B cell (primary cell): ENCODE results near the gene TBC1D22A. TPM values are rescaled to one million over a fixed set of nuclear protein-coding genes. Genes with fewer than 3 reads are reported as not detected.

ENCODE experiments used
- ATAC-seq: fragments of 200-7000 bp; cut with Tn5 transposase; one replicate; pipeline ENCODE4 v1.10.0; 2021; ENCODE audit warnings: low read depth, mild to moderate bottlenecking, moderate number of reproducible peaks, moderate library complexity
- CTCF ChIA-PET: fragments of 350-600 bp; sonication (Branson Sonifier 250); formaldehyde crosslinking; loops from one replicate; lab custom pipeline; 2021; ENCODE audit warnings: antibody characterized with exemption, inconsistent platforms; lab: Charles Lee
- POLR2A ChIA-PET: fragments of 350-600 bp; sonication (Branson Sonifier 250); formaldehyde crosslinking; loops from one replicate; lab custom pipeline; 2021; ENCODE audit warnings: antibody characterized with exemption; lab: Charles Lee
- DNase-seq: peaks from one replicate; pipeline ENCODE4 v3.0.0; 2013
- H2AFZ ChIP-seq: 2 replicates; pipeline ENCODE4 v1.6.1; 2012; ENCODE audit warnings: mild to moderate bottlenecking, low read depth, low read length; ENCODE audit not compliant: insufficient read depth, poor library complexity, severe bottlenecking
- H3K27ac ChIP-seq, 2 donors: 1 replicate in 1 of 2; 2 replicates in 1 of 2; pipeline ENCODE4 v1.5.1; 2012 to 2013; ENCODE audit warnings: low read length in 2 of 2, mild to moderate bottlenecking in 2 of 2, moderate library complexity in 1 of 2
- H3K27me3 ChIP-seq, 4 experiments: fragments of 200-600 bp in 1 of 4; sonication (generic) in 1 of 4; replicated peaks in 1 of 4; 1 replicate in 2 of 4; 2 replicates in 2 of 4; pipeline versions ENCODE4 v1.6.1 to v1.7.0; 2013 to 2016; ENCODE audit warnings: low read length in 3 of 4, mild to moderate bottlenecking in 2 of 4, mixed read lengths in 1 of 4, moderate library complexity in 1 of 4; ENCODE audit not compliant: insufficient read depth in 4 of 4, control insufficient read depth in 3 of 4; ENCODE audit errors: control extremely low read depth in 1 of 4
- H3K36me3 ChIP-seq, 2 experiments: replicated peaks in 1 of 2; 1 replicate in 1 of 2; 2 replicates in 1 of 2; pipeline versions ENCODE4 v1.6.1 to v1.7.1; 2013; ENCODE audit warnings: low read length in 1 of 2; ENCODE audit not compliant: insufficient read depth in 2 of 2, control insufficient read depth in 1 of 2; ENCODE audit errors: control extremely low read depth in 1 of 2, extremely low read depth in 1 of 2
- H3K4me1 ChIP-seq, 2 donors: fragments of 200-600 bp in 1 of 2; sonication (generic) in 1 of 2; 1 replicate in 1 of 2; 2 replicates in 1 of 2; pipeline versions ENCODE4 v1.5.1 to v1.6.1; 2013 to 2017; ENCODE audit warnings: low read length in 2 of 2; ENCODE audit not compliant: control insufficient read depth in 2 of 2, insufficient read depth in 2 of 2
- H3K4me2 ChIP-seq: replicated peaks from 2 replicates; pipeline ENCODE3; 2012; ENCODE audit warnings: mild to moderate bottlenecking, low read depth, low read length; ENCODE audit not compliant: poor library complexity, severe bottlenecking
- H3K4me3 ChIP-seq, 5 experiments: fragments of 200-600 bp in 1 of 5; sonication (generic) in 1 of 5; 1 replicate in 3 of 5; 2 replicates in 2 of 5; pipeline versions ENCODE4 v1.5.1 to v1.7.0; 2011 to 2016; ENCODE audit warnings: low read length in 4 of 5, mild to moderate bottlenecking in 4 of 5, low read depth in 2 of 5, control low read depth in 1 of 5, moderate library complexity in 1 of 5; ENCODE audit not compliant: insufficient read depth in 1 of 5; ENCODE audit errors: control extremely low read depth in 1 of 5, extremely low read depth in 1 of 5
- H3K79me2 ChIP-seq: fragments of 200-600 bp; sonication (generic); one replicate; pipeline ENCODE4 v1.6.0; 2016; ENCODE audit warnings: low read length; ENCODE audit not compliant: control insufficient read depth, insufficient read depth
- H3K9ac ChIP-seq: fragments of 200-600 bp; sonication (generic); 2 replicates; pipeline ENCODE4 v1.6.1; 2017; ENCODE audit warnings: mild to moderate bottlenecking, low read length, moderate library complexity
- H3K9me3 ChIP-seq, 3 donors: one replicate each; pipeline versions ENCODE4 v1.6.1 to v1.7.1; 2013; ENCODE audit warnings: low read length in 2 of 3; ENCODE audit not compliant: control insufficient read depth in 2 of 3, insufficient read depth in 1 of 3; ENCODE audit errors: control extremely low read depth in 1 of 3
- H4K20me1 ChIP-seq: 2 replicates; pipeline ENCODE4 v1.6.0; 2012; ENCODE audit warnings: mild to moderate bottlenecking, low read length; ENCODE audit not compliant: insufficient read depth, control insufficient read depth, poor library complexity, severe bottlenecking
- H3K27ac Mint-ChIP-seq: one replicate; pipeline ENCODE4 v1.8.0; 2021; ENCODE audit warnings: mixed read lengths
- H3K27me3 Mint-ChIP-seq: one replicate; pipeline ENCODE4 v1.8.0; 2021; ENCODE audit warnings: mixed read lengths
- H3K4me1 Mint-ChIP-seq: one replicate; pipeline ENCODE4 v1.8.0; 2021; ENCODE audit warnings: mixed read lengths
- H3K4me3 Mint-ChIP-seq: one replicate; pipeline ENCODE4 v1.8.0; 2021; ENCODE audit warnings: mixed read lengths
- H3K9me3 Mint-ChIP-seq: one replicate; pipeline ENCODE4 v1.8.0; 2022; ENCODE audit warnings: mixed read lengths; ENCODE audit not compliant: insufficient read depth
- EZH2 ChIP-seq: IDR thresholded peaks from 2 replicates; pipeline ENCODE4 v1.6.1; 2012; ENCODE audit warnings: borderline replicate concordance, low read depth, mild to moderate bottlenecking, moderate library complexity, low read length; ENCODE audit not compliant: insufficient read depth, poor library complexity, severe bottlenecking
- WGBS: methylation state at CpG from one replicate; pipeline ENCODE4 v1.1.5; 2013; ENCODE audit warnings: missing lambda C conversion rate; ENCODE audit not compliant: insufficient coverage; 5-methylcytosine and 5-hydroxymethylcytosine counted together
- intact Hi-C: fragments of 100-400 bp; cut with micrococcal nuclease; formaldehyde crosslinking; loops from one replicate; pipeline ENCODE4 v1.10.0; 2022
- polyA plus RNA-seq: library from polyadenylated mRNA; depleted of rRNA; stranded (reverse); fragments of >200 nt; gene quantifications from 2 replicates; pipeline ENCODE4 v1.2.3, GENCODE V29; 2012
- total RNA-seq, 2 donors: library from RNA; stranded (reverse); fragments of 120-200 nt in 1 of 2; gene quantifications; 1 replicate in 1 of 2; 2 replicates in 1 of 2; pipeline versions ENCODE4 v1.2.3 to v1.2.4, GENCODE V29; 2013 to 2022
- TF ChIP-seq, protein P1 (sequence below): fragments of 200-600 bp; IDR thresholded peaks from one replicate; pipeline ENCODE4 v1.8.0; 2022; ENCODE audit warnings: antibody characterized with exemption, mild to moderate bottlenecking

Gene TBC1D22A
- total and polyA plus RNA-seq, 2 donors (not counting 1 experiment from before 2014, with no cell fraction given) = 73.8 to 128 TPM

DNA sequence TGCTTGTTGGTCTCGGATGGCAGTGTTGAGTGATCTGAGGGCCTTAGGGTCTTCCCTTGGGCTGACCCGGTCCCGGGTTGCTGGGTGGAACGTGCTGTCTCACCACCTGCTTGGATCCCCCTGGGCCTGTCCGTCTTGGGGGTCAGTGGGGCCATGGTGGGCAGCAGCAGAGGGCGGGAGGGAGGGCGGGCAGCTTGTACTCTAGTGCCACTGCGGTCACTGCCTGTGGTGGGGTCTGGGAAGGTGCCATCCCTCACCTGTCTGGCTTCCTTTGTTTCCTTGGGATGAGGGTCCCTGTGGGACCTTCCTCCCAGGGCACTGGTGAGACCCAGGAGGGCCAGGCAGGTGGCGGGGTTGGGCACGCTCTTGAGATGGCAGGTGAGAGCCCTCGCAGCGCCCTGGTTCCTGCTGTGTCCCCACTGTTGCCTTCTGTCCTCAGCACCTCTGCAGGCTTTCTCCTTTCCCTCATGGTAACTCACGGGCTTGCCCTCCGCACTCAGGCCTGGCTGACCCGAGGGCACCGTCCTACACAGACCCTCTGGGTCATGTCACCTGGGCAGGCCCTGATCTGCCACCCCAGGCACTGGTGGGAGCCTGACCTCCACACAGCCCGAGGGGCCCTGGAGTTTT is 34.2 kb downstream of the TBC1D22A start:
- DNase-seq (no peak), ATAC-seq (no peak)
- H3K4me3 Mint-ChIP-seq = no peak overlapping the region
- Histone ChIP-seq H3K79me2 (peaks cover 99% of the 10 kb centered on the region), H3K9me3 (peaks cover 0 to 4% (median 0%) of the 10 kb centered on the region in 3 donors), H3K36me3 (peaks cover 0 to 94% of the 10 kb centered on the region in 2 experiments), H3K9ac (no peak overlapping the region), H3K4me1 (peaks cover 6 to 9% of the 10 kb centered on the region in 2 donors), H3K27ac (no peak overlapping the region), H3K4me3 (no peak overlapping the region), H2AFZ (no peak overlapping the region), H3K27me3 (no peaks in the 10 kb centered on the region), H3K4me2 (no peak overlapping the region), H4K20me1 (peaks cover 100% of the 10 kb centered on the region)
- H3K4me1 Mint-ChIP-seq = peaks cover 36% of the 10 kb centered on the region
- TF ChIP-seq, protein P1, sequence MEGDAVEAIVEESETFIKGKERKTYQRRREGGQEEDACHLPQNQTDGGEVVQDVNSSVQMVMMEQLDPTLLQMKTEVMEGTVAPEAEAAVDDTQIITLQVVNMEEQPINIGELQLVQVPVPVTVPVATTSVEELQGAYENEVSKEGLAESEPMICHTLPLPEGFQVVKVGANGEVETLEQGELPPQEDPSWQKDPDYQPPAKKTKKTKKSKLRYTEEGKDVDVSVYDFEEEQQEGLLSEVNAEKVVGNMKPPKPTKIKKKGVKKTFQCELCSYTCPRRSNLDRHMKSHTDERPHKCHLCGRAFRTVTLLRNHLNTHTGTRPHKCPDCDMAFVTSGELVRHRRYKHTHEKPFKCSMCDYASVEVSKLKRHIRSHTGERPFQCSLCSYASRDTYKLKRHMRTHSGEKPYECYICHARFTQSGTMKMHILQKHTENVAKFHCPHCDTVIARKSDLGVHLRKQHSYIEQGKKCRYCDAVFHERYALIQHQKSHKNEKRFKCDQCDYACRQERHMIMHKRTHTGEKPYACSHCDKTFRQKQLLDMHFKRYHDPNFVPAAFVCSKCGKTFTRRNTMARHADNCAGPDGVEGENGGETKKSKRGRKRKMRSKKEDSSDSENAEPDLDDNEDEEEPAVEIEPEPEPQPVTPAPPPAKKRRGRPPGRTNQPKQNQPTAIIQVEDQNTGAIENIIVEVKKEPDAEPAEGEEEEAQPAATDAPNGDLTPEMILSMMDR = no peak
- no peak for TF ChIP-seq EZH2
- intact Hi-C loops = no loop called here
- POLR2A ChIA-PET = interaction anchor here (1.8 kb wide), 1 partner anchor 34 kb away, joined by 6 read pairs; the partner anchor contains the start of gene TBC1D22A
- no peaks in the 10 kb centered on the region for H3K9me3 Mint-ChIP-seq
- no peaks in the 10 kb centered on the region for H3K27me3 Mint-ChIP-seq
- 92% methylated on average over 17 of the region's 17 CpGs for WGBS
- CTCF ChIA-PET = interaction anchor here (1.1 to 11.4 kb wide), 3 partner anchors 38 to 233 kb away, joined by 6 to 468 read pairs (median 27); partner anchors contain the start of gene TBC1D22A
- no peak overlapping the region for H3K27ac Mint-ChIP-seq

GRCh38 chr22:46797355-46797754 is 34.9 kb downstream of the TBC1D22A start:
- Mint-ChIP-seq H3K9me3 (no peaks in the 10 kb centered on the region), H3K27me3 (no peaks in the 10 kb centered on the region), H3K4me1 (peaks cover 37% of the 10 kb centered on the region), H3K4me3 (no peak overlapping the region), H3K27ac (peak overlapping the region; percentile 61)
- Histone ChIP-seq H3K9me3 (peaks cover 0 to 4% (median 0%) of the 10 kb centered on the region in 3 donors), H3K9ac (no peak overlapping the region), H4K20me1 (peaks cover 100% of the 10 kb centered on the region), H3K27me3 (no peaks in the 10 kb centered on the region), H3K4me2 (no peak overlapping the region), H3K27ac (no peak overlapping the region), H2AFZ (no peak overlapping the region), H3K4me3 (no peak overlapping the region), H3K36me3 (peaks cover 0 to 98% of the 10 kb centered on the region in 2 experiments), H3K4me1 (peaks cover 0 to 2% of the 10 kb centered on the region in 2 donors), H3K79me2 (peaks cover 99% of the 10 kb centered on the region)
- WGBS = 90% methylated on average over 9 of the region's 17 CpGs
- peak; percentile 20 for DNase-seq
- TF ChIP-seq, protein P1 = no peak
- no peak for TF ChIP-seq EZH2
- intact Hi-C loops = no loop called here
- peak; percentile 26 for ATAC-seq
- POLR2A ChIA-PET = interaction anchor here (0.6 kb wide), 1 partner anchor 44 kb away, joined by 6 read pairs; no protein-coding TSS in a partner anchor
- CTCF ChIA-PET = interaction anchor here (0.6 to 11.4 kb wide), 4 partner anchors 23 to 234 kb away, joined by 3 to 468 read pairs (median 5); partner anchors contain the start of gene TBC1D22A
